HepG2 (cell line): ENCODE results near the gene CKS2. TPM values are rescaled to one million over a fixed set of nuclear protein-coding genes. Genes with fewer than 3 reads are reported as not detected.

Source experiments
- ADNP ChIP-seq: sonication (generic); formaldehyde crosslinking; IDR thresholded peaks from 2 replicates; pipeline ENCODE4 v1.4.0; 2020; ENCODE audit warnings: missing genetic modification reagents
- DNMT1 ChIP-seq: sonication (generic); formaldehyde crosslinking; IDR thresholded peaks from 2 replicates; pipeline ENCODE4 v1.5.1; 2020; ENCODE audit warnings: mild to moderate bottlenecking, missing genetic modification reagents
- EHMT2 ChIP-seq: fragments of 200-600 bp; sonication (generic); IDR thresholded peaks from 2 replicates; pipeline ENCODE4 v1.7.0; 2017; ENCODE audit warnings: antibody characterized with exemption, low read depth, low read length, borderline replicate concordance
- FOXK2 ChIP-seq: fragments of 450-650 bp; IDR thresholded peaks from 2 replicates; pipeline ENCODE4 v1.6.1; 2016
- HCFC1 ChIP-seq: fragments of 150-350 bp; IDR thresholded peaks from 2 replicates; pipeline ENCODE4 v1.6.1; 2014; ENCODE audit warnings: low read depth, low read length
- HOXA5 ChIP-seq: sonication (generic); formaldehyde crosslinking; IDR thresholded peaks from 2 replicates; pipeline ENCODE4 v1.4.0; 2020; ENCODE audit warnings: missing genetic modification reagents
- MNT ChIP-seq: fragments of 450-650 bp; IDR thresholded peaks from 2 replicates; pipeline ENCODE4 v1.6.1; 2016
- NFIC ChIP-seq: IDR thresholded peaks from 2 replicates; pipeline ENCODE4 v1.6.1; 2012; ENCODE audit warnings: mild to moderate bottlenecking, low read length, inconsistent platforms
- NFYB ChIP-seq: sonication (generic); formaldehyde crosslinking; IDR thresholded peaks from 2 replicates; pipeline ENCODE4 v1.4.0; 2020; ENCODE audit warnings: missing genetic modification reagents
- NR2F2 ChIP-seq: IDR thresholded peaks from 2 replicates; pipeline ENCODE4 v1.6.1; 2012; ENCODE audit warnings: low read depth, inconsistent platforms, borderline replicate concordance
- PBX3 ChIP-seq: sonication (generic); formaldehyde crosslinking; IDR thresholded peaks from 2 replicates; pipeline ENCODE4 v1.8.1; 2023; ENCODE audit warnings: missing genetic modification reagents, inconsistent platforms, borderline replicate concordance
- POLR2AphosphoS5 ChIP-seq: IDR thresholded peaks from 2 replicates; pipeline ENCODE4 v1.6.1; 2012; ENCODE audit warnings: low read depth, low read length
- PPARG ChIP-seq: conservative IDR thresholded peaks from 2 replicates; pipeline ENCODE4 v1.6.1; 2016; ENCODE audit warnings: missing biosample characterization, missing genetic modification reagents
- STAT6 ChIP-seq: sonication (generic); formaldehyde crosslinking; IDR thresholded peaks from 2 replicates; pipeline ENCODE4 v1.4.0; 2020; ENCODE audit warnings: missing genetic modification reagents, mild to moderate bottlenecking, borderline replicate concordance
- TGIF2 ChIP-seq: IDR thresholded peaks from 2 replicates; pipeline ENCODE4 v1.6.1; 2016; ENCODE audit warnings: control low read depth, missing compliant biosample characterization
- ZBTB4 ChIP-seq: sonication (generic); formaldehyde crosslinking; IDR thresholded peaks from 2 replicates; pipeline ENCODE4 v1.4.0; 2020; ENCODE audit warnings: missing genetic modification reagents, mild to moderate bottlenecking, borderline replicate concordance
- ZNF256 ChIP-seq: sonication (generic); formaldehyde crosslinking; conservative IDR thresholded peaks from 2 replicates; pipeline ENCODE4 v1.4.0; 2020; ENCODE audit warnings: missing genetic modification reagents
- ZNF276 ChIP-seq: sonication (generic); formaldehyde crosslinking; IDR thresholded peaks from 2 replicates; pipeline ENCODE4 v1.4.0; 2020; ENCODE audit warnings: mild to moderate bottlenecking, low read depth, missing genetic modification reagents
- ZNF431 ChIP-seq: sonication (generic); formaldehyde crosslinking; IDR thresholded peaks from 2 replicates; pipeline ENCODE4 v1.9.0; 2022; ENCODE audit warnings: missing genetic modification reagents, low read depth, mild to moderate bottlenecking, borderline replicate concordance
- ZNF510 ChIP-seq: sonication (generic); formaldehyde crosslinking; IDR thresholded peaks from 2 replicates; pipeline ENCODE4 v1.4.0; 2020; ENCODE audit warnings: low read depth, mild to moderate bottlenecking, missing genetic modification reagents
- ZNF652 ChIP-seq: IDR thresholded peaks from 2 replicates; pipeline ENCODE4 v1.6.1; 2016; ENCODE audit warnings: low read depth, borderline replicate concordance
- polyA plus RNA-seq, 8 experiments: library from polyadenylated mRNA; depleted of rRNA in 3 of 8; stranded (reverse) in 7 of 8; unstranded in 1 of 8; fragments of >200 nt; fragmentation: Illumina TruSeq in 4 of 8; extraction: Trizol in 4 of 8; gene quantifications; 2 replicates each; pipeline versions ENCODE4 v1.2.1 to v1.2.3, GENCODE V29; 2011 to 2016; ENCODE audit warnings: low read depth in 4 of 8, missing spikeins in 1 of 8, mixed read lengths in 1 of 8; ENCODE audit not compliant: insufficient read depth in 1 of 8
- total RNA-seq, 5 experiments: library from RNA; depleted of rRNA; stranded (reverse); fragments of >200 nt; fragmentation: Illumina TruSeq; extraction: Trizol; gene quantifications; 2 replicates each; pipeline ENCODE4 v1.2.3, GENCODE V29; 2016; ENCODE audit warnings: low read depth in 1 of 5

Gene CKS2
- total and polyA plus RNA-seq, 2 of the 13 experiments (the other 11 are each of a cell fraction or from before 2014, with no cell fraction given), result 251 to 317 TPM

- TF ChIP-seq HOXA5 (0 out of 2 replicates have a peak, but pooled peaks have one; percentile 34), EHMT2 (no peak), NR2F2 (peak; percentile 92), NFYB (CRISPR knock-in tag) (no peak), ADNP (no peak), DNMT1 (CRISPR knock-in tag) (no peak), ZNF652 (CRISPR knock-in tag) (no peak), HCFC1 (no peak), ZNF431 (CRISPR knock-in tag) (peak; percentile 85), TGIF2 (CRISPR knock-in tag) (no peak; the same call in 1 of the 2 replicates), NFIC (peak; percentile 47; the same call in 1 of the 2 replicates), MNT (peak; percentile 52), ZNF510 (no peak), POLR2AphosphoS5 (no peak), ZNF276 (CRISPR knock-in tag) (no peak), FOXK2 (peak; percentile 92), PPARG (peak; percentile 83), PBX3 (CRISPR knock-in tag) (no peak), ZNF256 (CRISPR knock-in tag) (no peak), STAT6 (CRISPR knock-in tag) (no peak), ZBTB4 (no peak)
These were observed 40.1 kb downstream of the CKS2 start (continued) for GRCh38 chr9:89350988-89351557.
